Renal cortex interstitium (tissue), 3 donors: ENCODE results near the gene PCDH19. TPM values are rescaled to one million over a fixed set of nuclear protein-coding genes. Genes with fewer than 3 reads are reported as not detected.

ENCODE experiments used
- polyA plus RNA-seq, 3 donors: library from polyadenylated mRNA; unstranded; fragments of 120-200 nt; gene quantifications; one replicate each; pipeline ENCODE4 v1.2.1, GENCODE V29; 2013; ENCODE audit not compliant: insufficient read length in 3 of 3

Gene PCDH19
- polyA plus RNA-seq, 3 donors: 2.1 to 3.2 (median 2.8) TPM

Other genes starting within 250 kb of the PCDH19 start
- gene TNMD, start 174.7 kb upstream of the PCDH19 start, polyA plus RNA-seq: 1 to 10 TPM; 1.9 to 3.5 (median 2.6) TPM
- gene TSPAN6, start 226.5 kb upstream of the PCDH19 start, polyA plus RNA-seq: 100 to 1,000 TPM; 138 to 186 (median 151) TPM
- gene SRPX2, start 233.9 kb upstream of the PCDH19 start, polyA plus RNA-seq: 10 to 100 TPM; 13.4 to 15.0 (median 14.3) TPM